ENCODE results near the gene PLA2G2C.

DNA sequence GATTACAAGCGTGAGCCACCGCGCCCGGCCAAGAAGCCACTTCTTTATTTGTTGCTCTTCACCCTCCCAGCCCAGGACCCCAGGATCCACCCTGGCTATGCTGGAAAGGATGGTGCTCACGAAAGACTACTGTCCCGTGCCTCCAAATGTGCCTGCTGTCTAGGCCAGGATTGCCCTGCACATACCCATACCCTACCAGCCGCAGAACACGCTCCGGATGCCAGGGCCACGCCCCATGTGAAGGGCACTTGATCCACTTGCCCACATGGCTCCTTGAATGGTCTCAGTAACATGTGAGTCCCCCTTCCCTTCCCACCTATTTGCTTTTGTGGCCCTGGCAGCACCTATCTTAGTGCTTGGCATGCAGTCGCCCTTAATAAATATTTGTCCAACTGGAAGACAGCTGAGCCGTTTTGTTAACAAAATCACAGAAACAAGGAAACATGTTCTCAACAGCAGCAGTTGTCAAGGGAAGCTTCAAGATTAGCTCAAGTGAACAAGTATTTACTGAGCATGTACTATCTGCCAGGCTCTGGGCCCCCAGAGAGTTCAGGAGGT, 14.2 kb downstream of the PLA2G2C start:
- TF ChIP-seq POLR2A (IDR thresholded peaks at IDR 0.05; ENCODE audit: low read depth, low read length) (no peak), POLR2AphosphoS5 (IDR thresholded peaks at IDR 0.05; ENCODE audit: low read depth, low read length) (no peak)
